ENCODE data around the gene KCNK4. TPM values are rescaled to one million over a fixed set of nuclear protein-coding genes. Genes with fewer than 3 reads are reported as not detected.

KCNK4 gene
- total and polyA plus RNA-seq, 2 of the 13 experiments (the other 11 are each of a cell fraction or from before 2014, with no cell fraction given): not detected

DNA sequence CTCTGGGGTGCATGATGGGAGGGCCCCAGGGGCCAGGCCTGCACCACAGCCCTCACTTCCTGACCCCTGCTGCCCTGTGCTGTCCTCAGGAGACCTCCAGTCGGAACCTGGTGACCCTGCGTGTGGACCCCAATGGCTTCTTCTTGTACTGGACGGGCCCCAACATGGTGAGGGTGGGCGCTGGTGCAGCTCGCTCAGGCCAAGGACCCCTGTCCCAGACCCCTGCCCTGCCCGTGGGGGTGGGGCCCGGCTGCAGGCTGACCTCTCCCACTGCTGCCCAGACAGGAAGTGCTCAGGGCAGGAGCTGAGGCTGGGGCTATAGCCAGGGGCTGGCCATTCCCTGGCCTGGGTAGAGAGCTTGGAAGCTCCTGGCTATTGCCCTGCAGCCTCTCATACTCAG, 36.8 kb upstream of the KCNK4 start:
- Histone ChIP-seq H4K20me1 (ENCODE audit: insufficient read depth, low read length) (no peaks in the 10 kb centered on the region), H3K27me3 (ENCODE audit: control insufficient read depth in 1 of 2, insufficient read depth in 2 of 2, low read length in 2 of 2) (no peaks in the 10 kb centered on the region; a peak in 1 of 5 replicates), H3K9ac (ENCODE audit: insufficient read depth, low read depth, low read length) (no peak overlapping the region), H3K4me2 (ENCODE audit: low read depth, low read length) (no peak overlapping the region), H2AFZ (ENCODE audit: low read length) (no peak overlapping the region), H3K9me3 (ENCODE audit: low read length) (no peaks in the 10 kb centered on the region), H3K4me3 (replicated peaks in 1 of 3; ENCODE audit: insufficient read depth in 1 of 3, low read depth in 2 of 3, low read length in 3 of 3) (no peak overlapping the region), H3K36me3 (replicated peaks in 1 of 2; ENCODE audit: control insufficient read depth in 1 of 2, insufficient read depth in 2 of 2, low read length in 2 of 2) (peaks cover 12 to 19% of the 10 kb centered on the region in 2 experiments; a peak in 4 of 5 replicates), H3K79me2 (ENCODE audit: insufficient read depth, low read length) (peaks cover 7% of the 10 kb centered on the region), H3K4me1 (ENCODE audit: insufficient read depth, low read length) (peaks cover 33% of the 10 kb centered on the region), H3K27ac (ENCODE audit: extremely low read length, insufficient read depth, low read length) (no peak overlapping the region)
- intact Hi-C loops (cut with micrococcal nuclease; ENCODE audit: unreplicated experiment): no loop called here
- POLR2A ChIA-PET: no interaction called here
- DNase-seq (ENCODE audit: low spot score): no peak
- FAIRE-seq: no peak
- ATAC-seq: no peak
- WGBS (ENCODE audit: low lambda C conversion rate): 93% methylated on average over 3 of the region's 7 CpGs
- CTCF ChIA-PET (ENCODE audit: low intra/inter-chr PET ratio, low total read pairs): no interaction called here
- TF ChIP-seq ZNF552 (CRISPR knock-in tag; IDR thresholded peaks at IDR 0.05; ENCODE audit: borderline replicate concordance) (no peak), MAFG (CRISPR knock-in tag; IDR thresholded peaks at IDR 0.05) (no peak), RFX1 (IDR thresholded peaks at IDR 0.05) (no peak), FOXJ3 (CRISPR knock-in tag; IDR thresholded peaks at IDR 0.05; ENCODE audit: borderline replicate concordance) (no peak), HNRNPLL (IDR thresholded peaks at IDR 0.05; ENCODE audit: low read depth, low read length, poor library complexity, severe bottlenecking) (no peak), ZNF709 (CRISPR knock-in tag; IDR thresholded peaks at IDR 0.05) (no peak), NFRKB (IDR thresholded peaks at IDR 0.05) (no peak)
- in situ Hi-C loops (cut with HindIII; ENCODE audit: extremely low pct_ligation_motif_present, low pct_unique_long_range_greater_than_20kb): no loop called here
- no TSS peak for BruUV-seq (replicated peaks)

DNA sequence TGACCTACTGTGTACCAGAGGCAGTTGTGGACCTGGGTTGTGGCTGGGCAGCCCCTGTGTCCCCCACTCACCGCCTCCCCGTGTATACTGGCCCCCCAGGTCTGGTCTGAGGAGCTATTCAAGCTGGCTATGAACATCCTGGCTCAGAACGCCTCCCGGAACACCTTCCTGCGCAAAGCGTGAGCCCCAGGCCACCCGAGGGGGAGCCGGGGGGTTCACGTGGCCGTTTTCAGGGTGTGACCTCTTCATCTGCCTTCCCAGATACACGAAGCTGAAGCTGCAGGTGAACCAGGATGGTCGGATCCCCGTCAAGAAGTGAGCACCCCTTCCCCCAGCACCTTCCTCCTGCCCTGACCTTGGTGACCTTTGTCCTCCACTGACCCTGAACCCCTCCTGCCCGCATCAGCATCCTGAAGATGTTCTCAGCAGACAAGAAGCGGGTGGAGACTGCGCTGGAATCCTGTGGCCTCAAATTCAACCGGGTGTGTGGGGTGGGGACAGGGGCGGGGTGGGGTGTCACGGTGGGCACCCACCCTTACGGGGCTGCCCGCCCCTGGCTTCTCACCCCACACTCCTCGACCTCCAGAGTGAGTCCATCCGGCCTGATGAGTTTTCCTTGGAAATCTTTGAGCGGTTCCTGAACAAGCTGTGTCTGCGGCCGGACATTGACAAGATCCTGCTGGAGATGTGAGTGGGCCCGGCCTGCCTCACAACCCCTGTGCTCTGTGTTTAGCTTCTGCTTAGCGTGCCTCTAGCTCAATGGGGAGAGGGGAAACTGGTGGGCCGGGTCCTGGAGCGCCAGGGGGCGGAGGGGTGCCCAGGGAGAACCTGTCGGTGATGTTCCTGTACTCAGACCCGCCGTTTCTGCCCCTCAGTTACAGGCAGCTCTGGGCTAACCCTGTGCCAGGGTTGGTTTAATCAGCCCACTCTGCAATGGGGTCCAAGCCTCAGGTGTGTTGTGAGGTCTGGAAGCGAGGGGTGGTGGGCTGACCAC, 35.7 kb upstream of the KCNK4 start:
- no peak overlapping the region for H3K9ac ChIP-seq (ENCODE audit: insufficient read depth, low read depth, low read length)
- TF ChIP-seq GABPA (IDR thresholded peaks at IDR 0.05; ENCODE audit: low read depth, low read length) (no peak), GABPA (CRISPR knock-in tag; IDR thresholded peaks at IDR 0.05; ENCODE audit: low read depth) (no peak), AHR (CRISPR knock-in tag; IDR thresholded peaks at IDR 0.05) (no peak), CENPT (CRISPR knock-in tag; IDR thresholded peaks at IDR 0.05; ENCODE audit: low read depth) (no peak), TOPORS (CRISPR knock-in tag; IDR thresholded peaks at IDR 0.05) (no peak), ZNF572 (CRISPR knock-in tag; IDR thresholded peaks at IDR 0.05) (no peak), KDM3A (CRISPR knock-in tag; IDR thresholded peaks at IDR 0.05; ENCODE audit: low read depth) (no peak), XRCC5 (optimal IDR thresholded peaks at IDR 0.05; ENCODE audit: low read length) (no peak)
- TF ChIP-seq, protein P1, sequence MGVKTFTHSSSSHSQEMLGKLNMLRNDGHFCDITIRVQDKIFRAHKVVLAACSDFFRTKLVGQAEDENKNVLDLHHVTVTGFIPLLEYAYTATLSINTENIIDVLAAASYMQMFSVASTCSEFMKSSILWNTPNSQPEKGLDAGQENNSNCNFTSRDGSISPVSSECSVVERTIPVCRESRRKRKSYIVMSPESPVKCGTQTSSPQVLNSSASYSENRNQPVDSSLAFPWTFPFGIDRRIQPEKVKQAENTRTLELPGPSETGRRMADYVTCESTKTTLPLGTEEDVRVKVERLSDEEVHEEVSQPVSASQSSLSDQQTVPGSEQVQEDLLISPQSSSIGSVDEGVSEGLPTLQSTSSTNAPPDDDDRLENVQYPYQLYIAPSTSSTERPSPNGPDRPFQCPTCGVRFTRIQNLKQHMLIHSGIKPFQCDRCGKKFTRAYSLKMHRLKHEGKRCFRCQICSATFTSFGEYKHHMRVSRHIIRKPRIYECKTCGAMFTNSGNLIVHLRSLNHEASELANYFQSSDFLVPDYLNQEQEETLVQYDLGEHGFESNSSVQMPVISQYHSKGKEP (CRISPR knock-in tag; IDR thresholded peaks at IDR 0.05): no peak
- TF ChIP-seq, protein P2, sequence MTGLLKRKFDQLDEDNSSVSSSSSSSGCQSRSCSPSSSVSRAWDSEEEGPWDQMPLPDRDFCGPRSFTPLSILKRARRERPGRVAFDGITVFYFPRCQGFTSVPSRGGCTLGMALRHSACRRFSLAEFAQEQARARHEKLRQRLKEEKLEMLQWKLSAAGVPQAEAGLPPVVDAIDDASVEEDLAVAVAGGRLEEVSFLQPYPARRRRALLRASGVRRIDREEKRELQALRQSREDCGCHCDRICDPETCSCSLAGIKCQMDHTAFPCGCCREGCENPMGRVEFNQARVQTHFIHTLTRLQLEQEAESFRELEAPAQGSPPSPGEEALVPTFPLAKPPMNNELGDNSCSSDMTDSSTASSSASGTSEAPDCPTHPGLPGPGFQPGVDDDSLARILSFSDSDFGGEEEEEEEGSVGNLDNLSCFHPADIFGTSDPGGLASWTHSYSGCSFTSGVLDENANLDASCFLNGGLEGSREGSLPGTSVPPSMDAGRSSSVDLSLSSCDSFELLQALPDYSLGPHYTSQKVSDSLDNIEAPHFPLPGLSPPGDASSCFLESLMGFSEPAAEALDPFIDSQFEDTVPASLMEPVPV (CRISPR knock-in tag; IDR thresholded peaks at IDR 0.05): no peak

More for the DNA sequence above, 35.7 kb upstream of the KCNK4 start:
- H4K20me1 ChIP-seq (ENCODE audit: insufficient read depth, low read length): no peaks in the 10 kb centered on the region
- in situ Hi-C loops (cut with HindIII; ENCODE audit: extremely low pct_ligation_motif_present, low pct_unique_long_range_greater_than_20kb): no loop called here
- no peak overlapping the region for H3K4me2 ChIP-seq (ENCODE audit: low read depth, low read length)
- H3K4me1 ChIP-seq (ENCODE audit: insufficient read depth, low read length): peaks cover 22% of the 10 kb centered on the region
- no peaks in the 10 kb centered on the region; a peak in 1 of 5 replicates for H3K27me3 ChIP-seq (ENCODE audit: control insufficient read depth in 1 of 2, insufficient read depth in 2 of 2, low read length in 2 of 2)
- DNase-seq (ENCODE audit: low spot score) (no peak), ATAC-seq (no peak), FAIRE-seq (no peak)
- intact Hi-C loops (cut with micrococcal nuclease; ENCODE audit: unreplicated experiment): no loop called here
- peaks cover 13 to 30% of the 10 kb centered on the region in 2 experiments; a peak in 4 of 5 replicates for H3K36me3 ChIP-seq (replicated peaks in 1 of 2; ENCODE audit: control insufficient read depth in 1 of 2, insufficient read depth in 2 of 2, low read length in 2 of 2)
- no peak overlapping the region for H3K27ac ChIP-seq (ENCODE audit: extremely low read length, insufficient read depth, low read length)
- ChIA-PET CTCF (ENCODE audit: low intra/inter-chr PET ratio, low total read pairs) (no interaction called here), POLR2A (no interaction called here)
- 91% methylated on average over 15 of the region's 35 CpGs for WGBS (ENCODE audit: low lambda C conversion rate)
- H3K4me3 ChIP-seq (replicated peaks in 1 of 3; ENCODE audit: insufficient read depth in 1 of 3, low read depth in 2 of 3, low read length in 3 of 3): no peak overlapping the region
- H3K9me3 ChIP-seq (ENCODE audit: low read length): no peaks in the 10 kb centered on the region
- H2AFZ ChIP-seq (ENCODE audit: low read length): no peak overlapping the region
- no TSS peak for BruUV-seq (replicated peaks)
- peaks cover 7% of the 10 kb centered on the region for H3K79me2 ChIP-seq (ENCODE audit: insufficient read depth, low read length)

All from HepG2 (cell line).